Stimulated activated CD8-positive, alpha-beta memory T cell treated with anti-CD3 and anti-CD28 coated beads, Interleukin-7, amount 100 ng/mL, for 4 hours (primary cell): ENCODE measurements around the gene TPTE.
"Not testable (repeated sequence)": the region's sequence is repeated elsewhere in the genome, so short reads cannot be mapped to it uniquely, and the experiment has no call there.

Experiments
- DNase-seq, 2 donors: peaks; one replicate each; pipeline ENCODE4 v3.0.0-alpha.2; 2020; ENCODE audit warnings: low read depth in 2 of 2

Gene TPTE

GRCh38 chr21:10521091-10521598 lies at the start of gene TPTE:
TSS of gene TPTE (plus strand) at chr21:10521583. CDS start at chr21:10538724, 17,141 bp downstream.
- no peak for DNase-seq

GRCh38 chr21:10471999-10472398 lies 49.4 kb upstream of the TPTE start:
- not testable (repeated sequence) for DNase-seq

GRCh38 chr21:10477794-10478193 lies 43.6 kb upstream of the TPTE start:
- DNase-seq: not testable (repeated sequence)

DNA sequence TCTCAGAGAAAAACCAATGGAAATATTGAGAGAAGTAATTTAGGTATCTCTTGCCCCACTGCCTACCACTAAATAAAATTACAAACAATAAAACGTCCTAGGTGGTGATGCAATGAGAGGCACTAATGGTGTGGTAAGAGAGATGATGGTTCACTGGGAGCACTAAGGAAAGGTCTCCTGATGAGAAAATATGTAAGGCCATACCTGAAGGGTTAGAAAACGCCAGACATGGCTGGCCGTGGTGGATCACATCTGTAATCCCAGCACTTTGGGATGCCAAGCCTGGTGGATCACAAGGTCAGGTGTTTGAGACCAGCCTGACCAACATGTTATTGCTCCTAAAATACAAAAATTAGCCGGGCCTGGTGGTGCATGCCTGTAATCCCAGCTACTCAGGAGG lies 41.5 kb upstream of the TPTE start:
- not testable (repeated sequence) for DNase-seq

DNA sequence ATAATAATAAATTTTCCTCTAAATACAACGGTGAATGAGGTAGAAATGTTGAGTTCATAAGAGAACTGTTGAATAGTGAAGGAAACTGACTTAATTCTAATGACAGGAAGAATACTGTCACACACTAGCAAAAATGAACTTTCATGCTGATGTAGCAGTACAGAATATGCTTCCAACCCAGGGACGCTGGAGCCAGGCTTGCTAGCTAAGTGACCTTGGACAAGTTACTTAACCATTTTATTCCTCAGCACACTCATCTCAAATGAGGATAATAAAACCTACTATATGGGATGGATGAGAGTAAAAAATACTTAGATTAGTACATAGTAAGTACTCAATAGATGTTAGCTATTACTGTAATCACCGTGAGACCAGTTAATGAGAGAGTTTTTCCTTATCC lies 36.5 kb upstream of the TPTE start:
- DNase-seq: not testable (repeated sequence)

DNA sequence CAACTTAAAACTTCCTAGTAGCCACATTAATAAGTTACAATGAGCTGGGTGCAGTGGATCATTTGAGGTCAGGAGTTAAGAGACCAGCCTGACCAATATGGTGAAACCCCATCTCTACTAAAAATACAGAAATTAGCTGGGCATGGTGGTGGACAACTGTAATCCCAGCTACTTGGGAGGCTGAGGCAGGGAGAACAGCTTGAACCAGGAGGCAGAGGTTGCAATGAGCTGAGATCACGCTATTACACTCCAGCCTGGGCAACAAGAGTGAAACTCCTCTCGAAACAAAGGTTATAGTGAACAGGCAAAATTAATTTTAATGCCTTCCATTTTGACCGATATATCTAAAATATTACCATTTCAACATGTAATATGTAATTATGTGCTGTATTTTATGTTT lies 30.9 kb upstream of the TPTE start:
- not testable (repeated sequence) for DNase-seq

GRCh38 chr21:10511116-10511515 lies 10.3 kb upstream of the TPTE start:
- no peak for DNase-seq

- DNase-seq: not testable (repeated sequence)
Observed at GRCh38 chr21:10516889-10517288, 4.5 kb upstream of the TPTE start.

- not testable (repeated sequence) for DNase-seq
Observed at GRCh38 chr21:10517904-10518303, 3.5 kb upstream of the TPTE start.

GRCh38 chr21:10521835-10522500 lies 585 bp downstream of the TPTE start:
- DNase-seq: not testable (repeated sequence)

GRCh38 chr21:10539956-10540355 lies 18.6 kb downstream of the TPTE start:
- DNase-seq: no peak

DNA sequence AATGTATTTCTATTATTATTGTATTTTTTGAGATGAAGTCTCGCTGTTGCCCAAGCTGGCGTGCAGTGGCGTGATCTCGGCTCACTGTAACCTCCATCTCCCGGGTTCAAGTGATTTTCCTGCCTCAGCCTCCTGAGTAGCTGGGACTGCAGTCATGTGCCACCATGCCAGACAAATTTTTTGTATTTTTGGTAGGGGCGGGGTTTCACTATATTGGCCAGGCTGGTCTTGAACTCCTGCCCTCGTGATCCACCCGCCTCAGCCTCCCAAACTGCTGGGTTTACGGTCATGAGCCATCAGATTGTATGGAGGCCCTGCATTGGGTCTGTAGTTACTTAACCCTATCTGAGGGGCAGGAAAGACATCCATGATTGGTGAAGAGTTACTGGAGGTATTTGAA lies 23.0 kb downstream of the TPTE start:
- DNase-seq: not testable (repeated sequence)

- DNase-seq: not testable (repeated sequence)
Observed at GRCh38 chr21:10547868-10548267, 26.5 kb downstream of the TPTE start.

DNA sequence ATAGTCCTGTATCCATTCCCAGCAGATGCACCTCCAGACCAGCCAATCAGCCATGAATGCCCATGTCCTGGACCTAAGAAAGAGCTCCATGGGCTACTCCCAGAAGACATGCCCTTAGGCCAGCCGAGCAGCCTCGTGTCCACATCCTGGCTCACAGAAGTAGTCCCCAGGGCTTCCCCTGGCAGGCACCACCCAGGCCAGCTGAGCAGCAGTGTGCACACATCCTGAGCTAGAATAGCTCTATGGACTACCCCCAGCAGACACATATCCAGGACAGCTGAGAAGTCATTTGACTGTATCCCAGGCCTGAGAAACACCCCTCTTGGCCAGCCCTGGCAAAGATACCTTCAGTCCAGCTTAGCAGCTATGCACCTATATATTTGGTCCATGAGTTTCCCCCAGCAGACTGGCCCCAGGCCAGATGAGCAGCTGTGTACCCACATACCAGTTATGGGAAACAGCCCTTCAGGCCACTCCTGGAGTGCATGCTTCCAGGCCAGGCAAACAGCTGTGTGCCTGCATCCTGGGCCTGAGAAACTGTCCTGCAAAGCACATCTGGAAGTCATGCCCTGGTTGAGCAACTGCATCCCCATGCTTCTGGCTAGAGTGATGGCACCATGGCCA lies 27.1 kb downstream of the TPTE start:
- DNase-seq: not testable (repeated sequence)

DNA sequence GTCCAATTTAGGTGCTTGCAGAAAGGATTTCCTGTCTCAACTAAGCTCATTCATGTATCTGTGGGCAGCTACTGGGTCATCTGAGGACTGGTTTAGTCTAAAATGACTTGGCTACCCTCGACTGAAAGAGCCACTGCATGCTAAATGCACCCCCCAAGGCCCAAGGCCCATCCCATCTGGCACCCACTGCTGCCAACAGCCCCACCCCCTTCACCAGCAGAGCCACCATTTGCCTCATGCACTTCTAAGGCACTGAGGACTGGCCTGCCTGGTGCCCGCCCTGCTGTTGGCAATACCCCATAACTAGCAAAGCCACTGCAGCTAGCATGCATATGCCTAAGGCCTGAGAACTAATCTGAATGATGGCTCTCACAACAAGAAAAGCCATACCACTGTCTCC lies 49.4 kb downstream of the TPTE start:
- DNase-seq: not testable (repeated sequence)

DNA sequence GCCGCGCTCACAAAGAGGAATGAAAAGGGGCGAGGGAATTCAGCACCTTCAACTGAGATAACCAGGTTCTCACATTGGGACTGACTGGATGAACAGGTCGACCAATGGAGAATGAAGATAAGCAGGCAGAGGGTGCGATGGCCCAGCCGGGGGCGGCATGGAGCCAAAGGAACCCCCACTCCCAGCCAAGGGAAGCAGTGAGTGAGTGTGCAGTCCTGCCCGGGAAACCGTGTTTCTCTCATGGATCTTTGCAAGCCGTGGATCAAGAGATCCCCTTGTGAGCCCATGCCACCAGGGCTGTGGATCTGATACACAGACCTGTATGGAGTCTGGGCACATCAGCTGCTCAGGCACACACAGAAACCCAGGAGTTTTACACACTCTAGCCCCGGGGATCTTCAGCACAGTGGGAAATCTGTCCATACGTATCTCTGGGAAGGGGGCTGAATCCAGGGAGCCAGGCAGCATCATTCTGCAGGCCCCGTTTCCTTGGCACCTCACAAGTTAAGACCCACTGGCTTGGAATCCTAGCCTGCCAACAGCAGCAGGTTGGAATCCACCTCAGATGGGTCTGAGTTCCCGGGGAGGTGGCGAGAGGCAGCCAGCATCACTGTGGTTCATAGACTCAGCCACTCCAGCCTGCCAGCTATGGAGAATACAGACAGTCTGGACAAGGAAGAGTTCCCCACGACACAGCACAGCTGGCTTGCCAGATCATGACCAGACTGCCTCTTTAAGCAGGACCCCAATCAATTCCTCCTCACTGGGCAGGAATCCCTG lies 53.3 kb downstream of the TPTE start:
- not testable (repeated sequence) for DNase-seq

DNA sequence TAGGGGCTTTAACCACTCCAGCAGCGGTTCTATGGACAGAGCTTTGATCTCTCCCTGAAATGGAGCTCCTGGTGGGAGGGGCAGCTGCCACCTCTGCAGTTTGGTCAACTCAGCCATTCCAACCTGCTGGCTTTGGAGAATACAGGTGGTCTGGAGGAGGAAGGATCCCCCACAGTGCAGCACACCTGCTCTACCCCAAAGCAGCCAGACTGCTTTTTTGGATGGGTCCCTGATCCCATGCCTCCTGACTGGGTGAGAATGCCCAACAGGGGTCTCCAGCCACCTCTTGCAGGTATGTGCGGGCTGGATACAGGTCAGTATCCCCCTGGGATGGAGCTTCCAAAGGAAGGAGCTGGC lies 53.9 kb downstream of the TPTE start:
- DNase-seq: no peak

- not testable (repeated sequence) for DNase-seq
Observed at GRCh38 chr21:10578910-10579309, 57.5 kb downstream of the TPTE start.

DNA sequence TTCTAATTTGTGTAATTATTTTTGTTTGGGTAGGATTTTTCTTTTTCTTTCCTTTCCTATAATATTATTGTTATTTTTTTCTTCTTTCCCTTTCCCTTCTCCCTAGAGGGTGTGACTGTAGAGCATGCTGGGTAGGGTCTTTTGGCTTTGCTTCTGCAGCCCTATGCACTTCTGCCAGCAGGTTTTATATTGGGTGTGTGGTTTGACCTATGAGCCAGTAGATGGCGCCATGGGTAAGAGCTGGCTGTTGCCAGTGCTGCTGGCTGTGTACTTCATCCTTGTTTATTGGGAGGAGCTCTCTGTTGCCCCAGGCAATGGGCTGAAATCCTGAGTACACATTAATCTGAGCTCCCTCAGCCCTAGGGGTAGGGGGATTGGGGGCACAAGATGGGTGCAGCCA lies 67.7 kb downstream of the TPTE start:
- DNase-seq: not testable (repeated sequence)

GRCh38 chr21:10607074-10607473 lies 85.7 kb downstream of the TPTE start:
- DNase-seq: not testable (repeated sequence)

DNA sequence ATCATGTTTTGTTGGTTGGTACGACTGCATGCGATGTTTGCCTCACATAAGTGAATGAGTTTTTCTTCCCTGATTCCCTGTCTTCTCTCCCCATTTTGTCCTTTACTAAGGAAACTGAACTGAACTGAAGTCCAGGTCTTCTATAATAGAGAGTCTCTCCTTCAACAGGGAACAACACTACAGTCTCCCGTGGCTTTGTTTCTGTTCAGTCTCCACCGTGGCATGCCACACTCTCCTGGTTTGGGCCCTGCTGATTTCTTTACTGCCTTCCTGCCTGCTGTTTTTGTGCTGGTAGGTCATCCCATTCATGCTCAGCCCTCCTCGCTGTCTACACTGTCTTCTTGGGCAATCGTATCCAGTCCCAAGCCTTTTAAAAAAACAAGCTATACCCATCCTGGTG lies 92.9 kb downstream of the TPTE start:
- DNase-seq: not testable (repeated sequence)

- not testable (repeated sequence) for DNase-seq
Observed at GRCh38 chr21:10616061-10616460, 94.7 kb downstream of the TPTE start.
